ENCODE data around the gene NUDT19. TPM values are rescaled to one million over a fixed set of nuclear protein-coding genes. Genes with fewer than 3 reads are reported as not detected.

Gene NUDT19
- total RNA-seq, 1 experiment from 2014 or later, result 22.1 TPM

GRCh38 chr19:32646556-32646955 lies 45.1 kb upstream of the NUDT19 start:
- no peak overlapping the region for H3K4me3 ChIP-seq (replicated peaks in 1 of 2; ENCODE audit: low read depth in 1 of 2, low read length in 2 of 2)
- no peaks in the 10 kb centered on the region for H3K9me2 ChIP-seq (ENCODE audit: insufficient read depth)
- H4K20me1 ChIP-seq (ENCODE audit: insufficient read depth), result no peaks in the 10 kb centered on the region
- ATAC-seq, result no peak
- TF ChIP-seq ATF3 (IDR thresholded peaks at IDR 0.05), result no peak
- no peak for TF ChIP-seq SP1 (IDR thresholded peaks at IDR 0.05; ENCODE audit: low read depth)
- TF ChIP-seq MAX (IDR thresholded peaks at IDR 0.05), result no peak
- no peak for TF ChIP-seq EZH2 (IDR thresholded peaks at IDR 0.05)
- no peak for TF ChIP-seq REST (IDR thresholded peaks at IDR 0.05; ENCODE audit: low read depth)
- no peak for TF ChIP-seq YY1 (IDR thresholded peaks at IDR 0.05; ENCODE audit: extremely low read depth, insufficient replicate concordance, low read depth, low read length)
- TF ChIP-seq SRF (IDR thresholded peaks at IDR 0.05; ENCODE audit: low read depth), result no peak
- TF ChIP-seq SIN3A (IDR thresholded peaks at IDR 0.05; ENCODE audit: low read depth), result no peak
- no peak for TF ChIP-seq ZFX (IDR thresholded peaks at IDR 0.05)
- no peak for TF ChIP-seq ZBTB33 (IDR thresholded peaks at IDR 0.05; ENCODE audit: extremely low read depth, insufficient replicate concordance, low read length)
- TF ChIP-seq CEBPB (IDR thresholded peaks at IDR 0.05; ENCODE audit: low read depth), result no peak
- TF ChIP-seq RAD21 (IDR thresholded peaks at IDR 0.05; ENCODE audit: low read depth), result no peak
- no peak for TF ChIP-seq POLR2A (IDR thresholded peaks at IDR 0.05; ENCODE audit: borderline replicate concordance, extremely low read depth, insufficient read depth, insufficient read length)
- no peak for TF ChIP-seq CTCF (IDR thresholded peaks at IDR 0.05 in 2 of 3, conservative IDR thresholded peaks at IDR 0.05 in 1 of 3; ENCODE audit: borderline replicate concordance in 1 of 3, insufficient read depth in 1 of 3, low read depth in 2 of 3, low read length in 2 of 3)
- TF ChIP-seq ELF1 (IDR thresholded peaks at IDR 0.05; ENCODE audit: borderline replicate concordance, low read depth), result no peak
- no peak for TF ChIP-seq EGR1 (IDR thresholded peaks at IDR 0.05; ENCODE audit: low read depth)
- no peak for TF ChIP-seq CBX3 (IDR thresholded peaks at IDR 0.05; ENCODE audit: low read depth)
- no peak for TF ChIP-seq POLR2AphosphoS5 (IDR thresholded peaks at IDR 0.05; ENCODE audit: low read depth, low read length)
- DNase-seq (ENCODE audit: low read depth, low spot score), result no peak
- ChIA-PET CTCF (no interaction called here), RAD21 (ENCODE audit: low non-redundant PET in 1 of 2, low total read pairs in 2 of 2, uncharacterized antibody in 2 of 2, unreplicated experiment in 2 of 2) (no interaction called here), POLR2A (no interaction called here)
- peaks cover 13 to 38% of the 10 kb centered on the region in 2 experiments; a peak in 3 of 4 replicates for H3K36me3 ChIP-seq (ENCODE audit: control insufficient read depth in 1 of 2, insufficient read depth in 2 of 2, low read length in 2 of 2)
- H2AFZ ChIP-seq (ENCODE audit: low read depth, low read length, poor library complexity, severe bottlenecking), result no peak overlapping the region
- no peaks in the 10 kb centered on the region for H3K4me1 ChIP-seq (ENCODE audit: control insufficient read depth in 1 of 2, insufficient read depth in 2 of 2, low read length in 2 of 2)
- no peaks in the 10 kb centered on the region for H3K79me2 ChIP-seq (ENCODE audit: insufficient read depth, low read length)
- H3K27me3 ChIP-seq (ENCODE audit: insufficient read depth, low read length), result no peaks in the 10 kb centered on the region
- no peak overlapping the region for H3K4me2 ChIP-seq (ENCODE audit: low read length)
- no TSS peak for BruUV-seq (replicated peaks)
- H3K9me3 ChIP-seq (ENCODE audit: control insufficient read depth in 1 of 2, insufficient read depth in 1 of 2, low read depth in 1 of 2, low read length in 2 of 2), result no peaks in the 10 kb centered on the region
- intact Hi-C loops (cut with micrococcal nuclease), result no loop called here
- H3K27ac ChIP-seq (ENCODE audit: low read depth, low read length), result no peak overlapping the region
- no peak overlapping the region for H3K9ac ChIP-seq (ENCODE audit: low read length)
